Stimulated activated CD8-positive, alpha-beta memory T cell treated with anti-CD3 and anti-CD28 coated beads, Interleukin-12 subunit alpha, Interleukin-12 subunit beta, amount 100 ng/mL, for 24 hours (primary cell): Measurements from ENCODE around the gene ADH1C.

ENCODE experiments used
- DNase-seq: peaks from one replicate; pipeline ENCODE4 v3.0.0-alpha.2; 2020; ENCODE audit errors: extremely low read depth

The ADH1C gene

DNA sequence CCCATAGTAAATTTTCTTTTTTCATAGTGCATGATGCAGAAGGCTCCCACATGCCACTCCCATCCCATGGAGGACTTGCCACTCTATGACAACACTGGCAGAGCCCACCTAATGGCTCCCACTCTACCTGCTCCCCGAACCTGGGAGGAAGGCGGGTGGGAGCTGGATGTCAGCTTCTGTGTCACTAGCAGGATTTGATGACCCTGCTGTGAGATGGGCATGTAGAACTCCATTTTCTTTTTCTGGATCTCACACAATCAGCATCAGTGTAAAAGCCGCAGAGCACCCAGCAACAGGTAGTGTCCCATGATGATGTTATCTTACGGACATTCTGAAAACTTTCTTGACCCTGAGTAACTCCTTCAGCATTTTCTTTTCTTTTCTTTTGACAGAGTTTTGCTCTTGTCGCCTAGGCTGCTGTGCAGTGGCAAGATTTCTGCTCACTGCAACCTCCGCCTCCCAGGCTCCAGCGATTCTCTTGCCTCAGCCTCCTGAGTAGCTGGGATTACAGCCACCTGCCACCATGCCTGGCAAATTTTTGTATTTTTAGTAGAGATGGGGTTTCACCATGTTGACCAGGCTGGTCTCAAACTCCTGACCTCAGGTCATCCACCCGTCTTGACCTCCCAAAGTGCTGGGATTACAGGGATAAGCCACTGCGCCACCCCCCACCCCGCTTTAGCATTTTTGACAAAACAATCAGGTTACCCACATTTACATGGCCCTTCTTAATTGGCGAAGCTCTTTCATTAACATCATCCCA lies 46.7 kb downstream of the ADH1C start:
- no peak for DNase-seq

GRCh38 chr4:99301376-99302164 lies 51.0 kb downstream of the ADH1C start:
- DNase-seq, result no peak

DNA sequence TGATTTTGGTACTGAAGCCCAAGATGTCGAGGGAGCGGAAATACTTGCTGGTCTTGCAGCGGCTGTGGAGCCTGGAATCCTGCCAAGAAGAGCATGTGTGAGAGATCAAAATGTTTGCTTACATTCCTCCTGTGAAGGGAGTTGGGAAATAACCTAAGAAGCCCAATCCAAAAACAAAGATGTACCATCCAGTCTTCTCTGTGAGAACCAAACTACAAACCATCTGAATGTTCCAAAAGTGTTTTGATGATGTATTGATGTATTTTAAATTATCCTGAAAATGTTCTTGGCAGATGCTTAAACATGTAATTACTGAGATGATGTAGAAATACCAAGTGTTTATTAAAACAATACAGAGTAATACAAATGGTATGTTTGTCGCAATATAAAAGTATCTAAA lies 51.6 kb downstream of the ADH1C start:
- no peak for DNase-seq

DNA sequence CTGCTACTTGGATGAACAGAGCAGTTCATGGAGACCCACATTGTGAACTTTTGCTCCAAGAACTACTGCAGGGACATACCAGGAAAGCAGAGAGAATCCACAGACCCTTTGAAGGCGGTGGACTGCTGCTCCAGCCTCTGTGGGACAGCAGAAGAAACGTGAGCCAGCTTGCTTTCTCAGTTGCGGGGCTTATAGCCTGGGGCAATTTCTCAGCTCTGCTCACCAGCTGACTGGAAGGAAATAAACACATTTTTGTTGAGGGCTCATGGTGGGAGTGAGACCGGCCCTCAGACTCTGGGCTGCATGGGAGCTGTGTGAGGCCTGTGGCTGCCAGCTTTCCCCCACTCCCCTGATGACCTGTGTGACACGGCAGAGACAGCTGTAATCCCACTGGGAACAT lies 59.2 kb downstream of the ADH1C start:
- DNase-seq, result no peak

DNA sequence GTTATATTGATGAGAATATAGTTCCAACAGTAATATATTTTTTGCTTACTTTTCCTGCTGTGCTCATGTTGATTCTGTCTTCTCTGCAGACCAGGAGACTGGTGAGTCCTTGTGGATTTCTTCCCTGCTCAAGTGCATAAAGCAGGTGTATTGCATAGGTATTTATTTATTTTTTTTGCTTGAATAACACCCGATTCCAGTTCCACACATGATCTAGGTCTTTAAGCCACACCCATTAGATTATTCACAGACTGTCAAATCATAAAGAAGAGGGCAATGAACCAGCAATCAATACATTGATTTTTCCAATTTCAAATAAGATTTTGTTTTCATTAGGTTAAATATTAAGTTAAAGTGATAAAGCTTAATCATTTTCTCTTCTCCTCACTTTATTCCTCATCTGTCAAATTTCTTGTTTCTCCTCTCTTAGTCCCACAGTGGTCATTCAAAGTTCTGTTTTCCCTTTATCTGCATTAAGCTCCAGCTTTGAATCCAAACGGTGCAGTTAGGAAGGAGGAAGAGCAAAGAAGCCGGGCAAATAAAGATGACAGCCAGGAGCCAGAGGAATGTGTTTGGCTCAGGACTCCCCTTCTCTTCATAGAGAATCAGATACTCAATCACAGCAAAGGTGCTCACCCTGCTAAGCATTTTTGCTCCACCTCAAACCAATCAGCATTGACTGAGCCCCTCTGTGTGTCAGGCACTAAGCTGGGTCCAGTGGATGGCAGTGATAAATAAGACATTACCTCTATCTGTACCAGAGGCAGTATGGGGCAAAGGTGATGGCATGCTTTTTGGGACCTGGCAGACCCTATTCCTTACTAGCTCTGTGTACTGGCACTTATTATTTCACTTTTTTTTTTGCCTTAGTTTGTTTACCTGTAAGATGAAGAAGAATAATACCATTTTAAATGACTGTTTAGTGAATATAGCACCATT lies 61.4 kb downstream of the ADH1C start, which contains the start of gene ADH1A:
ADH1A (minus strand) TSS at position 138 of the 939 bp plus-strand sequence; CDS start at position 67, 71 bp downstream.
- DNase-seq, result no peak
